ENCODE results near the gene NEO1.

The NEO1 gene

DNA sequence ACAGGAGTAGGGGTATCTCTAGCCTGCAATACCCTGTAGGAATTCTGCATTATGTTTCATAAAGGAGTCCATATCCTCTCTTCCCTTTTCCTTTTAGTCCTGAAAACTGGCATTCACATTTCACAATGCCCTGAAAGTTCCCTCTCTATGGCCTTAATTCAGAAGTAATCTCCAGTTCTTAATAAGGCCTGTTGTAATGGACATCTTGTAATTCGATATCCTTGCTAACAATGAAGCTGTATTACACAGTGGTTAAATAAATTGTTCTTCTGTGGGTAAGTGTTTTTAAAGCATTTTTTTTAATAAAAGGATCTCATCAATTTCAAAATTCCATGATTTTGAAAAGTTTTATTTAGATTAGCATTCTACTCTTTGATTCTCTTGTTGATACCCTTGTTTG lies 34.3 kb upstream of the NEO1 start:
- Histone ChIP-seq H3K9ac (ENCODE audit: low read depth in 1 of 2, low read length in 2 of 2) (no peak overlapping the region), H3K9me3 (ENCODE audit: control insufficient read depth in 2 of 2, low read length in 2 of 2) (no peaks in the 10 kb centered on the region), H3K36me3 (ENCODE audit: control insufficient read depth in 2 of 2, insufficient read depth in 2 of 2, low read length in 2 of 2) (no peaks in the 10 kb centered on the region), H3K27me3 (ENCODE audit: control insufficient read depth in 2 of 2, insufficient read depth in 2 of 2, low read length in 2 of 2) (no peaks in the 10 kb centered on the region), H3K4me1 (ENCODE audit: control insufficient read depth in 2 of 2, insufficient read depth in 2 of 2, low read length in 2 of 2) (peaks cover 3 to 9% of the 10 kb centered on the region in 2 donors), H3K4me3 (ENCODE audit: low read length in 2 of 2) (no peak overlapping the region), H3K27ac (ENCODE audit: low read depth in 2 of 2, low read length in 2 of 2) (no peak overlapping the region)

DNA sequence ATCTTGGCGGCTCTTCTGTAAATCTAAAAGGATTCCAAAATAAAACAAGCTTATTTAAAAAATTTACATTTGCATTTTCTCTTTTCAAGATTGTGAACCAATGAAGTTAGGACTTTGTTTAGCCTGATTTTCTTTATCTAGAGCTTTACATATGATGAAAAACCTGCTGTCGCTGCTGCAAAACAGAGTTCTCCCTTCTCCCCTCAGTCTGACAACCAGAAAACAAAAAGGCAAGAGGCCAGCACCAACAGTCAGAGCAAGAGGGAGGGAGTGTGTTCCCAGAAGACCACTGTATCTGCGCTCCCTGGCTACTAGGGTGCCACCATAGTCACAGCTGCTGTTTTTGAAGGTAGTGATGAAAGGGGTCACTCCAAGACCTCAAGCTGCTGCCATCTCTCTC lies 33.1 kb upstream of the NEO1 start:
- no peak overlapping the region for H3K9ac ChIP-seq (ENCODE audit: low read depth in 1 of 2, low read length in 2 of 2)
- no peaks in the 10 kb centered on the region for H3K27me3 ChIP-seq (ENCODE audit: control insufficient read depth in 2 of 2, insufficient read depth in 2 of 2, low read length in 2 of 2)
- peaks cover 3 to 9% of the 10 kb centered on the region in 2 donors for H3K4me1 ChIP-seq (ENCODE audit: control insufficient read depth in 2 of 2, insufficient read depth in 2 of 2, low read length in 2 of 2)
- H3K4me3 ChIP-seq (ENCODE audit: low read length in 2 of 2), result no peak overlapping the region
- H3K27ac ChIP-seq (ENCODE audit: low read depth in 2 of 2, low read length in 2 of 2), result no peak overlapping the region
- no peaks in the 10 kb centered on the region for H3K9me3 ChIP-seq (ENCODE audit: control insufficient read depth in 2 of 2, low read length in 2 of 2)
- no peaks in the 10 kb centered on the region for H3K36me3 ChIP-seq (ENCODE audit: control insufficient read depth in 2 of 2, insufficient read depth in 2 of 2, low read length in 2 of 2)

DNA sequence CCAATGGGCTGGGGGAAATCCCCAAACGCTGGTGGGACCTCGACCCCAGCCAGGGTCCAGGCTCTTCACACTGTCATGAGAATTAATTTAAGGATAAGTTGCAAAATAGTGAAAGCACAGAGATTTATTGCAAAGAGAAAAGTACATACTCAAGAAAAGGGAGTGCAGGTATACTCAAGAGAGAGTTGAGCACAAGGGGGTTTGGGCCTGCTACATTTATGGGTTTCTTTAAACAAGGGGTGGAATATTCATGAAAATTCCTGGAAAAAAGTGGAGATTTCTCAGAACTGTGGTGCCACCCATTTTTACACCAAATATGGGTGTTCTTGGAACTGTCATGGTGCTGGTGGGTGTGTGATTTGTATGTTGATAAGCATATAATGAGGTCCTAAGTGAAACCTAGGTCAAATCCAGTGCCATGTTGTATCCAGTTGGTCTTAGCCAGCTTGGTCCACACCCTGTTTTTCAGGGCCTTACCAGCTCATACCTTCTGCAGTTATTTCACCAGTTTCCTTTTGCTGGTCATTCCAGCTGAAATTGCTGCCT lies 32.6 kb upstream of the NEO1 start:
- Histone ChIP-seq H3K9ac (ENCODE audit: low read depth in 1 of 2, low read length in 2 of 2) (no peak overlapping the region), H3K4me1 (ENCODE audit: control insufficient read depth in 2 of 2, insufficient read depth in 2 of 2, low read length in 2 of 2) (peaks cover 1 to 9% of the 10 kb centered on the region in 2 donors), H3K27me3 (ENCODE audit: control insufficient read depth in 2 of 2, insufficient read depth in 2 of 2, low read length in 2 of 2) (peaks cover 0 to 1% of the 10 kb centered on the region in 2 donors), H3K4me3 (ENCODE audit: low read length in 2 of 2) (no peak overlapping the region), H3K27ac (ENCODE audit: low read depth in 2 of 2, low read length in 2 of 2) (no peak overlapping the region), H3K36me3 (ENCODE audit: control insufficient read depth in 2 of 2, insufficient read depth in 2 of 2, low read length in 2 of 2) (no peaks in the 10 kb centered on the region), H3K9me3 (ENCODE audit: control insufficient read depth in 2 of 2, low read length in 2 of 2) (no peaks in the 10 kb centered on the region)

DNA sequence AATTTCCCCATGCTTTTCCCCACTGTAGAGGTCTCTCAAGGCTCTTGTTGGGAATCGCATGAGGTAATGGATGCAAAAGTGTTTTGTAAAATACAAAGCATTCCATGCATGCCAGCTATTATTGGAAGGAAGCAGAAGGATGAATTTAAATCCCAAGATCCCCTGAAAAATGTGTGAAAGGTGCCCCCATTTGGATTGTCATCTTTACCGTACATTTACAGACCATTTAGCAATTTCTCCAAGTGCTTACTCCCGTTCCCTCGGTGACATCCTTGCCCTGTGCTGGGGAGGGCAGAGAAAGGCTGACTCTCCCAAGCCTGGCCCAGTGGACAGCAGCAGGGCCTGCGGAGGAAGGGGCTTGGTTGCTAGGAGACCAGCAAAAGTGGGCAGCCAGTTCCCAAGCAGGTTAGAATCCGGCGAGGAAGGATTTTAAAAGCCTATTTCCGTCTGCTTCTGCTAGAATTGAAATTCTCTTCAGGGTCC lies 31.1 kb upstream of the NEO1 start:
- Histone ChIP-seq H3K4me3 (ENCODE audit: low read length in 2 of 2) (no peak overlapping the region), H3K27ac (ENCODE audit: low read depth in 2 of 2, low read length in 2 of 2) (no peak overlapping the region), H3K9ac (ENCODE audit: low read depth in 1 of 2, low read length in 2 of 2) (no peak overlapping the region), H3K27me3 (ENCODE audit: control insufficient read depth in 2 of 2, insufficient read depth in 2 of 2, low read length in 2 of 2) (peaks cover 0 to 1% of the 10 kb centered on the region in 2 donors), H3K4me1 (ENCODE audit: control insufficient read depth in 2 of 2, insufficient read depth in 2 of 2, low read length in 2 of 2) (no peaks in the 10 kb centered on the region), H3K9me3 (ENCODE audit: control insufficient read depth in 2 of 2, low read length in 2 of 2) (no peaks in the 10 kb centered on the region), H3K36me3 (ENCODE audit: control insufficient read depth in 2 of 2, insufficient read depth in 2 of 2, low read length in 2 of 2) (no peaks in the 10 kb centered on the region)

DNA sequence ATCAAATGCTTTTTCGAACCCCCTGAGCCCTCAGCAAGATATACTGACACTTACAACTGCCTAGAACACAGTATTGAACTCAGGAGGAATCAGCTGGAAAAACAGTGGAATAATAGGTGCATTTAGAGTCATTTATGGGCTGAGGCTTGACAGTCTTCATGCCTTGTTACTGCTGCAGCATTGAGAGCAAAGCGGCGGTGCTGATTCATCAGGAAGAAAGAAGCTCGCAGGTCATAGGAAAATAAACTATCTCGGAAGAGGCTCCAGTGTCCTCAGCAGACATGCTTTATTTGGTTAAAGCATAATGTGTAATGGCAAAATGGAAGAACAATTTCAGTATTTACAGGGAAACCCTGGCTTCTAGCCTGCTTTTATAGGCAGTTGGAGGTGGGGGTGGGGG lies 30.1 kb upstream of the NEO1 start:
- H3K9ac ChIP-seq (ENCODE audit: low read depth in 1 of 2, low read length in 2 of 2), result no peak overlapping the region
- no peaks in the 10 kb centered on the region for H3K9me3 ChIP-seq (ENCODE audit: control insufficient read depth in 2 of 2, low read length in 2 of 2)
- no peak overlapping the region for H3K27ac ChIP-seq (ENCODE audit: low read depth in 2 of 2, low read length in 2 of 2)
- no peaks in the 10 kb centered on the region for H3K36me3 ChIP-seq (ENCODE audit: control insufficient read depth in 2 of 2, insufficient read depth in 2 of 2, low read length in 2 of 2)
- H3K27me3 ChIP-seq (ENCODE audit: control insufficient read depth in 2 of 2, insufficient read depth in 2 of 2, low read length in 2 of 2), result peaks cover 0 to 1% of the 10 kb centered on the region in 2 donors
- H3K4me1 ChIP-seq (ENCODE audit: control insufficient read depth in 2 of 2, insufficient read depth in 2 of 2, low read length in 2 of 2), result no peaks in the 10 kb centered on the region
- H3K4me3 ChIP-seq (ENCODE audit: low read length in 2 of 2), result no peak overlapping the region

DNA sequence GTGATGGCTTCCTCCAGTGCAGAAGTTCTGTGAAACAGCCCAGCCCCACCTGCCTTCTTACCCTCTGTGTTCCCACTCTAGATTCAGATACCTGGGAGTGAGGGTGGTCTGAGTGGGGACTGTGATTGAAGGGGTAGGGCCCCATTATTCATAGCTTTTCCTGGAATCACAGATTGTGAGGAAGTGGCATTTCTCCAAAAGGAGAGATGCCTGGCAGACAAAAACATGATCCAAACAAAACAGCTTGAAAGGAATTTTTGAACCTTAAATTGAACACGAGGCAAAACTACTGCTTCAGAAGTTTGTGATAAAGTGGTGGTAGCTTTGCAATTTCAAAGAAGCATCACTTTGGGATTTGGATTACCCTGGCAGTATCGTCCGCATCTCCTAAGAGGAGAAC lies 29.2 kb upstream of the NEO1 start:
- Histone ChIP-seq H3K9ac (ENCODE audit: low read depth in 1 of 2, low read length in 2 of 2) (no peak overlapping the region), H3K4me1 (ENCODE audit: control insufficient read depth in 2 of 2, insufficient read depth in 2 of 2, low read length in 2 of 2) (peaks cover 0 to 2% of the 10 kb centered on the region in 2 donors), H3K27me3 (ENCODE audit: control insufficient read depth in 2 of 2, insufficient read depth in 2 of 2, low read length in 2 of 2) (peaks cover 0 to 1% of the 10 kb centered on the region in 2 donors)

DNA sequence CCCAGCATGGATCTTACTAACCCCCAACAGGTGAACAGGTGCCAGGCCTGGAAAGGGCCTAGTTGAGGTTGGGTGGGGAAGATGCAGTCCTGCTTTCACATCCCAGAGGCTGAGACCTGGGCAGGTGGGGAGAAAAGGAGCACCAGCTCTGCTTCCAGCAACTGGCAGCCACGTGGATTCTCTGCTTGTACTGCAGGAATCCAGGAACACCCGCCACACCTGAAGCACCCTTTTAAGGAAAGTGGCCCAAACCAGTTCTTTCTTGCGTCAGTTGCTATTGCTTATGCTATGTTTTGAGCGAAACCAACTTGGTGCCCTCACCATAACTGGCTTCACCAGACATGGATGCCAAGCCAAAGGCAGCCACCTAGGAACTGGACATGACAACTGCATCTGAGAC lies 28.1 kb upstream of the NEO1 start:
- Histone ChIP-seq H3K9ac (ENCODE audit: low read depth in 1 of 2, low read length in 2 of 2) (no peak overlapping the region), H3K4me1 (ENCODE audit: control insufficient read depth in 2 of 2, insufficient read depth in 2 of 2, low read length in 2 of 2) (peaks cover 0 to 10% of the 10 kb centered on the region in 2 donors), H3K9me3 (ENCODE audit: control insufficient read depth in 2 of 2, low read length in 2 of 2) (no peaks in the 10 kb centered on the region), H3K4me3 (ENCODE audit: low read length in 2 of 2) (no peak overlapping the region), H3K27ac (ENCODE audit: low read depth in 2 of 2, low read length in 2 of 2) (no peak overlapping the region), H3K36me3 (ENCODE audit: control insufficient read depth in 2 of 2, insufficient read depth in 2 of 2, low read length in 2 of 2) (no peaks in the 10 kb centered on the region), H3K27me3 (ENCODE audit: control insufficient read depth in 2 of 2, insufficient read depth in 2 of 2, low read length in 2 of 2) (peaks cover 0 to 1% of the 10 kb centered on the region in 2 donors)

More for the DNA sequence above, 29.2 kb upstream of the NEO1 start:
- Histone ChIP-seq H3K4me3 (ENCODE audit: low read length in 2 of 2) (no peak overlapping the region), H3K27ac (ENCODE audit: low read depth in 2 of 2, low read length in 2 of 2) (no peak overlapping the region), H3K36me3 (ENCODE audit: control insufficient read depth in 2 of 2, insufficient read depth in 2 of 2, low read length in 2 of 2) (no peaks in the 10 kb centered on the region), H3K9me3 (ENCODE audit: control insufficient read depth in 2 of 2, low read length in 2 of 2) (no peaks in the 10 kb centered on the region)

DNA sequence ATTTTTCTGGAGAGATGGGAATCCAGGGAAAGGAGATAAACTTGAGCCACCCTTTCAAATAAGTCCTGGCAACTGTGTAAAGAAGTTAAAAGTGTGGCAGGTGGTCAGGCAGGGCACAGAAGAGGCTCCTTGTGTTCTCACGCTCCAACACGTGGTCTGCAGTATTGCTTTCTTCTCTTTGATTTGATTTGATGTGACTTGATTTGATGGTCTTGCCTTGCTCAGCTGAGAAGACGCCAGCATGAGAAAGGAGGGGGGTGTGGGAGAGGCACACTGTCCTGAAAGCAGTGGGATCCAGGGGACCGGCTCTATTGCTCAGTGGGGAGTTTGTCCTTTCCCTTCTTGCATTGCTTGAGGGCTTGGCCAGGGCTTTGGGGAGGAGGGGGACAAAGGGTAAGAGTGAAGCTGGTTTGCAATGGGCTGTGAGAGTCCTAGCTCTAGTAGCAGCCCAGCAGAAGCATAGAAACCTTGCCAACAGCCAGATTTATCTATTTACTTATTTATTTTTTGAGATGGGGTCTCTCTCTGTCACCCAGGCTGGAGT lies 25.7 kb upstream of the NEO1 start:
- Histone ChIP-seq H3K4me1 (ENCODE audit: control insufficient read depth in 2 of 2, insufficient read depth in 2 of 2, low read length in 2 of 2) (peaks cover 0 to 10% of the 10 kb centered on the region in 2 donors), H3K4me3 (ENCODE audit: low read length in 2 of 2) (no peak overlapping the region), H3K9ac (ENCODE audit: low read depth in 1 of 2, low read length in 2 of 2) (no peak overlapping the region), H3K27ac (ENCODE audit: low read depth in 2 of 2, low read length in 2 of 2) (no peak overlapping the region), H3K36me3 (ENCODE audit: control insufficient read depth in 2 of 2, insufficient read depth in 2 of 2, low read length in 2 of 2) (no peaks in the 10 kb centered on the region), H3K27me3 (ENCODE audit: control insufficient read depth in 2 of 2, insufficient read depth in 2 of 2, low read length in 2 of 2) (peaks cover 0 to 1% of the 10 kb centered on the region in 2 donors), H3K9me3 (ENCODE audit: control insufficient read depth in 2 of 2, low read length in 2 of 2) (no peaks in the 10 kb centered on the region)

DNA sequence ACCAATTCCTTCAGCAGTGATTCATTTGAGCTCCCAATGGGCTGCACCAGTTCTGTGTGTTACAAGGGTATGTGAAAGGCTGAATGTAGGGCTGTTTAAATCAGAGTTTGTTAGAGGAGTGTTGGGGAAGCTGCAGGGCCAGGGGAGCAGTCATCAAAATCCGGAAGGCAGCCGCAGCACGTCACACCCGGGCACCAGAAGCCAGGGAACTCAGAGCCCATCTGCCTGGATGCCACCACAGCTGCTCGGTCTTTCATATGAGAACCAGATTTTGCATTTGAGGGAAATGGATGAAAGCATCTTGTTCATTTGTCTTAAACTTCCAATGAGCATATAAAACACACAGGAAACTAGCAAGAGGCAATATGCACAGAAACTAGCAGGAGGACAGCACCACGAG lies 24.2 kb upstream of the NEO1 start:
- peaks cover 0 to 12% of the 10 kb centered on the region in 2 donors for H3K4me1 ChIP-seq (ENCODE audit: control insufficient read depth in 2 of 2, insufficient read depth in 2 of 2, low read length in 2 of 2)
- no peak overlapping the region for H3K4me3 ChIP-seq (ENCODE audit: low read length in 2 of 2)

DNA sequence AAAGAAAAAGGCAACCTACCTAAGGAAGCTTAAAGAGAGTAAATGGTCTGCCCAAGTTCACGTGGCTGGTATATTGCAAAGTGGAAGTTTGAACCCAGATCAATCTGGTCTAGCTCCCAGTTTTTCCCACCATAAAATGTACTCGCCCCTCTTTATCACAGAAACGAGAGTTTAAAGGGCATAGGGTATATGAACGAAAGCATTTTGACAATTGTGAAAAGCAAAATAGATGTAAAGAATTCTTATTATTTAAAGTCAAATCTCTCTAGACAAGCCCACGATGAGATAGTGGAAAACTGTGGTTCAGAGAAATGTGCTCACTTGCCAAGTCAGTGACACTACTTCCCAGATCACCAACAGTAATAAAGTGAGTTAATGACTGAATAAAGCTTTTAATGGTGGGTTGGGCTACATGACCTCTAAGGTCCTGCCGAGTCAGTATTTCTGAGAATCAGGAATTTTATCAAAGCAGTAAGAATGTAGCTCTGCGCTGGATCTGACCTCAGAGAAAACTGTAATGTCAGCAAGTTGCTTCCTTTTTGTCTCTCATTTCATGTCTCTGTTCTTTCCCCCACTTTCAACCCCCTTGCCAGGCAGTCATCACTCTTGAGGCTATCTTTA lies 23.3 kb upstream of the NEO1 start:
- Histone ChIP-seq H3K4me3 (ENCODE audit: low read length in 2 of 2) (no peak overlapping the region), H3K4me1 (ENCODE audit: control insufficient read depth in 2 of 2, insufficient read depth in 2 of 2, low read length in 2 of 2) (peaks cover 0 to 12% of the 10 kb centered on the region in 2 donors), H3K36me3 (ENCODE audit: control insufficient read depth in 2 of 2, insufficient read depth in 2 of 2, low read length in 2 of 2) (no peaks in the 10 kb centered on the region), H3K9ac (ENCODE audit: low read depth in 1 of 2, low read length in 2 of 2) (peak overlapping the region in 1 of 2 donors; percentile 53), H3K27ac (ENCODE audit: low read depth in 2 of 2, low read length in 2 of 2) (no peak overlapping the region), H3K27me3 (ENCODE audit: control insufficient read depth in 2 of 2, insufficient read depth in 2 of 2, low read length in 2 of 2) (peaks cover 0 to 1% of the 10 kb centered on the region in 2 donors), H3K9me3 (ENCODE audit: control insufficient read depth in 2 of 2, low read length in 2 of 2) (no peaks in the 10 kb centered on the region)

More for the DNA sequence above, 24.2 kb upstream of the NEO1 start:
- Histone ChIP-seq H3K36me3 (ENCODE audit: control insufficient read depth in 2 of 2, insufficient read depth in 2 of 2, low read length in 2 of 2) (no peaks in the 10 kb centered on the region), H3K27me3 (ENCODE audit: control insufficient read depth in 2 of 2, insufficient read depth in 2 of 2, low read length in 2 of 2) (peaks cover 0 to 1% of the 10 kb centered on the region in 2 donors), H3K9ac (ENCODE audit: low read depth in 1 of 2, low read length in 2 of 2) (no peak overlapping the region), H3K9me3 (ENCODE audit: control insufficient read depth in 2 of 2, low read length in 2 of 2) (no peaks in the 10 kb centered on the region), H3K27ac (ENCODE audit: low read depth in 2 of 2, low read length in 2 of 2) (no peak overlapping the region)
